HEK293T (cell line): ENCODE results near the gene FLNB.

Experiments
- CTCF ChIA-PET: fragments of 350-600 bp; formaldehyde crosslinking; extraction: SDS; loops from one replicate; lab custom pipeline; 2021; ENCODE audit warnings: antibody characterized with exemption, inconsistent platforms; lab: Yijun Ruan, JAX
- POLR2A ChIA-PET: fragments of 350-600 bp; formaldehyde crosslinking; extraction: SDS; loops from one replicate; lab custom pipeline; 2020; ENCODE audit warnings: antibody characterized with exemption, inconsistent platforms; lab: Yijun Ruan, JAX
- DNase-seq: peaks from one replicate; pipeline ENCODE4 v3.0.0; 2012; ENCODE audit warnings: mixed read lengths; ENCODE audit errors: extremely low spot score
- ARNT ChIP-seq: fragments of 450-650 bp; IDR thresholded peaks from 2 replicates; pipeline ENCODE4 v1.6.1; 2017; ENCODE audit warnings: mild to moderate bottlenecking
- BHLHE40 ChIP-seq: fragments of 450-650 bp; IDR thresholded peaks from 2 replicates; pipeline ENCODE4 v1.6.1; 2016; ENCODE audit warnings: mild to moderate bottlenecking, moderate library complexity, borderline replicate concordance
- CTBP1 ChIP-seq: fragments of 450-650 bp; IDR thresholded peaks from 2 replicates; pipeline ENCODE4 v1.6.1; 2016; ENCODE audit warnings: borderline replicate concordance
- ELF4 ChIP-seq: fragments of 450-650 bp; IDR thresholded peaks from 2 replicates; pipeline ENCODE4 v1.6.1; 2017; ENCODE audit warnings: antibody characterized with exemption
- FOXA1 ChIP-seq: fragments of 450-650 bp; IDR thresholded peaks from 2 replicates; pipeline ENCODE4 v1.6.1; 2016; ENCODE audit warnings: mild to moderate bottlenecking
- FOXK2 ChIP-seq: fragments of 450-650 bp; IDR thresholded peaks from 2 replicates; pipeline ENCODE4 v1.6.1; 2016; ENCODE audit warnings: mild to moderate bottlenecking
- FOXM1 ChIP-seq: fragments of 450-650 bp; IDR thresholded peaks from 2 replicates; pipeline ENCODE4 v1.6.1; 2017; ENCODE audit warnings: mild to moderate bottlenecking, borderline replicate concordance
- HDGF ChIP-seq: fragments of 450-650 bp; IDR thresholded peaks from 2 replicates; pipeline ENCODE4 v1.6.1; 2017; ENCODE audit warnings: antibody characterized with exemption, borderline replicate concordance
- L3MBTL2 ChIP-seq: fragments of 450-650 bp; conservative IDR thresholded peaks from 2 replicates; pipeline ENCODE4 v1.6.1; 2016; ENCODE audit warnings: mild to moderate bottlenecking
- LEF1 ChIP-seq: fragments of 450-650 bp; IDR thresholded peaks from 2 replicates; pipeline ENCODE4 v1.6.1; 2017; ENCODE audit warnings: mild to moderate bottlenecking, borderline replicate concordance
- NFRKB ChIP-seq: fragments of 450-650 bp; IDR thresholded peaks from 2 replicates; pipeline ENCODE4 v1.6.1; 2016; ENCODE audit warnings: mild to moderate bottlenecking, moderate library complexity
- SP1 ChIP-seq: fragments of 450-650 bp; IDR thresholded peaks from 2 replicates; pipeline ENCODE4 v1.6.1; 2017
- SUZ12 ChIP-seq: fragments of 450-650 bp; IDR thresholded peaks from 2 replicates; pipeline ENCODE4 v1.6.1; 2016; ENCODE audit warnings: mild to moderate bottlenecking
- TARDBP ChIP-seq: fragments of 450-650 bp; IDR thresholded peaks from 2 replicates; pipeline ENCODE4 v1.6.1; 2016
- ZNF384 ChIP-seq: fragments of 450-650 bp; IDR thresholded peaks from 2 replicates; pipeline ENCODE4 v1.6.1; 2016
- TF ChIP-seq, protein P1 (sequence below): fragments of 450-650 bp; IDR thresholded peaks from 2 replicates; pipeline ENCODE4 v1.6.1; 2016

The FLNB gene

DNA sequence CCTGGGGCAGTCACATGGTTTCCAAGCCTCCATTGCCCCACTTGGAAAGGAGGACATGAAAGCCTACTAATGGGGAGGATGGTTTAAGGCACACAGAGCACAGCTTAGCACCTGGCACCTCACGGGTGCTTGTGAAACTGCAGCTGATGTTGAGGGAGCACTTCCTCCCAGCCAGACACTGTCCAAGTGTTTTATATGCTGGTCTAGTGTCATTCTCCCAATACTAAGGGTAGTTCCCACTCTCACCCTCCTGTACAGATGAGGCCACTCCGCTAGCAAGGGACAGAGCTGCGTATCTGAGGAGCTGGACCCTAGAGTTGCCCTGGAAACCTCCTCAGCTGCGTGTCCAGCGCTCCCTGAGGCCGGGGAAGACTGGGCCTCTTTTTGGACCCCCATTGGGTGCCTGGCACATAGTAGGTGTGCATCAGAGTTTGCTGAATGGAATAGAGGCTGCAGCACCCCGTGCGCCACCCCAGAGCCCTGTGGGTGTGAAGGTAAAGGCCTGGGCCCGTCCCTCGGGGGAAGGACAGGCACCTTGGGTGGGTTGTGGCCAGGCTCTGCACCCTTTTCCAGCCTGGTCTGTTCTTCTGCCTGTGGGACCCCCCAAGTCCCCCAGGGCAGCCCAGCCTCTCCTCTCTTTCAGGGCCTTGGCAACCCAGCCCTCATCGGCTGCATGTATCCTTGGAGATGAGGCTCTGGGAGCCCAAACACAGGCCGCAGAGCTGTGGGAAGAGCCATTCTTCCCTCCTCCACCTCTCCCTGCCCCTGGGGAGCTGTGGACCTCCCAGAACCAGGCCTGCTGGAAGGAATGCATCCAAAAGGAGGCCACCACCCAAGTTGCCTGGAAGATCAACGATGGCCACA is 171.2 kb downstream of the FLNB start:
- ChIA-PET POLR2A (interaction anchor here (1.0 to 2.3 kb wide), 2 partner anchors 127 to 172 kb away, joined by 3 to 13 read pairs; partner anchors contain the start of genes HTD2 and RPP14), CTCF (interaction anchor here (0.5 kb wide), 1 partner anchor 36 kb away, joined by 3 read pairs; no protein-coding TSS in a partner anchor)
- TF ChIP-seq FOXM1 (no peak), SP1 (no peak)
- DNase-seq = no peak

DNA sequence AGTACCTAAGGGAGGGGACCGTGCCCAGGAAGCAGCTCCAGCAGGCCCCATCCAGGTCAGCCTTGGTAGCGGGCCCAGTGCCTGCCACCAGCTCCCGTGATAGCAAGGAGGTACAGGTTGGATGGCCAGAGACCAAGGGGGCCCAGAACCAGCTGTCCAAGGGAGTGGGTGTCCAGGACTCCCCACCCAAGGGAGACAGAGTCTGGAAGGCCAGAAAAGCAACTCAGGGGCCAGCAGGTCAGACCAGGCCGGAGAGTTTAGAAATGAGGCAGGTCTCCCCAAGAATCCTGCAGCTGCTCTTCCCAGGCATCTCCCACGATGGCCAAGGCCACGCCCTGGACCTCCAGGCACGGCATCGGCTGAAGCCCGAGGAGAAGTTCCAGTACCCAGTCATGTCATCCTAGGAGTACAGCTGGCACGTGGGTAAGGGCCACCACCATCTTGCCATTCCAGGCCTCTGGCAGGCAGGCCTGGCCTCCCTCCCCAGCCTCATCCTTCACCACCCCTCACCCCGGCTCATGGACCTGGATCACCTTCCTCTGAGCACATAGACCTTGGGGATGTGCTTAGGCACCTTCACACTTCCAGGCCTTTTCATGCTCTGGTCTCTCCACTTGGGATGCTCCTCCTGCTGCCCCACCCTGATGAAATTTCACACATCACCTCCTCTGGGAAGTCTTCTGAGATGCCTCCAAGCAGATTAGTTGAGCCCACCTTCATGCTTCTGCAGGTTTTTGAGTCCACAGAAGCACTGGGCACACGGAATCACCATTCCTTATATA is 172.1 kb downstream of the FLNB start:
- POLR2A ChIA-PET = no interaction called here
- CTCF ChIA-PET = no interaction called here
- no peak for DNase-seq
- TF ChIP-seq NFRKB (no peak), ZNF384 (no peak), ELF4 (no peak), FOXM1 (no peak), ARNT (no peak)

DNA sequence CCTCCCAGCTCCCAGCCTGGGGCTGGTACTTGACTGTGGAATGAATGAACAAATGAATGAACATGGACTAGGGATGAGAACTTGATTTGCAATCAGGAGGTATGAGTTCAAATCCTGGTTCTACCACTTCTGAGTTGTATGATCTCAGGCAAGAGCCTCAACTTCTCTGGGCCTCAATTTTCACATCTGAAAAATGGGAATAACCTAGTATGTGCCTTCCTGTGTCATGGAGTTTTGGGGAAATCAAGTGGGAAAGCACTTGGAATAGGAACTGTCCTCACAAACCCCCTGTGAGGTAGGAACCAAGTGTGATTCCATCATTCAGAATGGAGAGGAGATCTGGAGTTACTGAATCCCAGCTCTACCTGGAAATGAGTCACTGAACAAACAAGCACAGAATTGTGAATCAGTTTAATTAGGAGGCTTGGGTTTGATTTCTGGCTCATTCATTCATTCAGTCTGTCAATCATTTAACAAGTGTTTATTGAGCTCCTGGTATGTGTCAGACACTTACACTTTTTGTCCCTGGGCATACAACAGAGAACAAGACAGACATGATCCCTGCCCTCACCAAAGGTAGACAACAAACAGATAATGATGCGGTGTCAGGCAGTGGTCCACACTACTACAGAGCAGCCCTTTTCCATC is 172.8 kb downstream of the FLNB start:
- POLR2A ChIA-PET = no interaction called here
- no peak for DNase-seq
- CTCF ChIA-PET = no interaction called here
- TF ChIP-seq SP1 = no peak
- TF ChIP-seq HDGF = no peak
- TF ChIP-seq LEF1 = no peak
- TF ChIP-seq ELF4 = no peak

DNA sequence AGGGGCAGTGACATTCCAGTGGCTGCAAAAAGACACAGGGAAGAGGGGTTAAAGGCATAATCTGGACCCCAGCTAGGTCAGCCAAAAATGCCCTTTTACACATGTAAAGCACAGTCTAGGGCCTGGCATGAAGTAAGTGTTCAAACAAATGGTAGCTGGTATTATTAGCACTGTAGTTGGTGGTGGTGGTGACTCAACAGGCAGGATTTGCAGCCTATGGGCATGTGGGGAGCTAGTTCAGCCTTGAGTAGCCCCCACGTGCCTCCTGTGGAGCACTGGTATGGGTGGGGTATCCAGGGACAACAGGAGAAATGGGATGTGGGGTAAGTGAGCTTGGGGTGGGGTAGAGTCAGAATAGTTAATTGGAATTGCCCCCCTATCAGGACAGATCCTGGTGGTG is 175.0 kb downstream of the FLNB start:
- TF ChIP-seq ELF4 = no peak
- TF ChIP-seq L3MBTL2 = no peak
- TF ChIP-seq, protein P1, sequence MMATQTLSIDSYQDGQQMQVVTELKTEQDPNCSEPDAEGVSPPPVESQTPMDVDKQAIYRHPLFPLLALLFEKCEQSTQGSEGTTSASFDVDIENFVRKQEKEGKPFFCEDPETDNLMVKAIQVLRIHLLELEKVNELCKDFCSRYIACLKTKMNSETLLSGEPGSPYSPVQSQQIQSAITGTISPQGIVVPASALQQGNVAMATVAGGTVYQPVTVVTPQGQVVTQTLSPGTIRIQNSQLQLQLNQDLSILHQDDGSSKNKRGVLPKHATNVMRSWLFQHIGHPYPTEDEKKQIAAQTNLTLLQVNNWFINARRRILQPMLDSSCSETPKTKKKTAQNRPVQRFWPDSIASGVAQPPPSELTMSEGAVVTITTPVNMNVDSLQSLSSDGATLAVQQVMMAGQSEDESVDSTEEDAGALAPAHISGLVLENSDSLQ = no peak
- no peak for TF ChIP-seq SUZ12
- no peak for TF ChIP-seq FOXA1
- TF ChIP-seq ZNF384 = no peak
- no peak for TF ChIP-seq FOXK2
- CTCF ChIA-PET = interaction anchor here (1.8 kb wide), 1 partner anchor 123 kb away, joined by 4 read pairs; the partner anchor contains the start of genes HTD2 and RPP14
- POLR2A ChIA-PET = no interaction called here
- no peak for DNase-seq

DNA sequence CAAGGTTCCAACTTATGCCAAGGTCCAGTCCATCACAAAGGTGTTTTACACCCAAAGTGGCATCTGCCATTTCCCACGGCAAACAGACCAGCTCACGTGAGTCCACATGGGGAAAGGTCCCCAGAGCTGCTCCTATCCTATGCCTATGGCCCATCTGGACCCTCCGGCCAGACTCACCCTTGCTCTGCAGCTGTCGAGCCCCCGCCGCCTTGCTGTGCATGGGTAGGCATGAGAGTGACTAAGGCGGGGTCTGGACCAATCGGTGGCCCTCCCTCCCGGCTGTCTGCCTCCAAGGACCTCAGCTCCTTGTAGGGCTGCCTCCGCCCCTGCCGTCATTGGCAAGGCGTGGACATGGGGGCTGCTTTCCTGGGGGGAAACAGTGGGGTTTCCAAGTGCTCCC is 175.7 kb downstream of the FLNB start:
- TF ChIP-seq CTBP1 (no peak), ZNF384 (no peak), FOXM1 (no peak), ELF4 (no peak), HDGF (no peak), TARDBP (no peak), FOXK2 (no peak), L3MBTL2 (no peak), FOXA1 (no peak)
- ChIA-PET CTCF (interaction anchor here (1.8 kb wide), 1 partner anchor 122 kb away, joined by 4 read pairs; the partner anchor contains the start of genes HTD2 and RPP14), POLR2A (interaction anchor here (0.9 kb wide), 1 partner anchor 122 kb away, joined by 3 read pairs; the partner anchor contains the start of genes HTD2 and RPP14)
- no peak for DNase-seq

DNA sequence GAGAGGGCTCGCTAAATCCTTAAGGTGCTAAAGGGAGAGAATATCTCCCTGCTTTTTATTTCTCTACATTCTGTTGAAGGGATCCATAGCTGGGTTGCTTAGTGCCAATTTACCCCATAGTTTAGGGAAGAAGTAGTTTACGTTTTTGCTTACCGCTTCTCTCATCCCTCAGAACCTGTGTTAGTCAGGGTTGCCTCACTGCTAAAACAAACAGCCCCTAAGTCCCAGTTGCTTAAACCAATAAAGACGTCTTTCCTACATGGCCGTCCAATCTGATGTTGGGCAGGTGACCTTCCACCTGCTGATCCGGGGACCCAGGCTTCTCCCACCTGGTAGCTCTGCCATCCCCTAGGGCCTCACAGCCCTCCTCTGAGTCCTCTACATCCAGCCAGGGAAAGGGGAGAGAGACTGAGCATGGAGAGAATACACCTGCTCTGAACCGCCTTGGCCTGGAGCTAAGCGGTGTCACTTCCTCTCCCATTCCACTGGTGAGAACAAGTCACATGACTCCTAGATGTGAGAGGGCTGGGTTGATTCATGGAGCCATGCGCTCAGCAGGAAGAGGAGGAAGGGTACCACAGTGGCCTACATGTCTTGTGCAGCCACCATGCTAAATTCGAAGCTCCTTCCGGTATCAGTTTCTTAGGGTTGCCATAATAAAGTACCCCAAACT is 176.2 kb downstream of the FLNB start:
- ChIA-PET POLR2A (interaction anchor here (0.9 kb wide), 1 partner anchor 122 kb away, joined by 3 read pairs; the partner anchor contains the start of genes HTD2 and RPP14), CTCF (interaction anchor here (1.8 kb wide), 1 partner anchor 122 kb away, joined by 4 read pairs; the partner anchor contains the start of genes HTD2 and RPP14)
- DNase-seq = no peak
- no peak for TF ChIP-seq FOXK2
- TF ChIP-seq ELF4 = no peak
- no peak for TF ChIP-seq FOXA1
- TF ChIP-seq HDGF = no peak
- TF ChIP-seq ZNF384 = no peak
- TF ChIP-seq, protein P1 = no peak
- TF ChIP-seq TARDBP = no peak
- no peak for TF ChIP-seq FOXM1
- TF ChIP-seq SUZ12 = no peak
- TF ChIP-seq L3MBTL2 = no peak
- no peak for TF ChIP-seq LEF1
- no peak for TF ChIP-seq BHLHE40
- no peak for TF ChIP-seq CTBP1
